22Rv1 (cell line): ENCODE results near the gene SLC14A1.
A peak's percentile ranks its signal among the peaks of the same experiment; 100 is the strongest.

ENCODE experiments used
- H3K27ac ChIP-seq: fragments of 450-650 bp; 2 replicates; pipeline ENCODE4 v1.5.1; 2017
- CTCF ChIP-seq: fragments of 450-650 bp; IDR thresholded peaks from 2 replicates; pipeline ENCODE4 v1.5.1; 2017; ENCODE audit warnings: mild to moderate bottlenecking
- ZFX ChIP-seq: fragments of 450-650 bp; IDR thresholded peaks from 2 replicates; pipeline ENCODE4 v1.6.1; 2017; ENCODE audit warnings: antibody characterized with exemption, borderline replicate concordance

Gene SLC14A1

GRCh38 chr18:45719106-45719505 is 4.9 kb upstream of the SLC14A1 start:
- no peak overlapping the region for H3K27ac ChIP-seq
- TF ChIP-seq CTCF (no peak), ZFX (no peak)

- no peak overlapping the region for H3K27ac ChIP-seq
- TF ChIP-seq CTCF (peak; percentile 86), ZFX (no peak)
Measured at GRCh38 chr18:45722899-45723298, 1.1 kb upstream of the SLC14A1 start.

GRCh38 chr18:45724601-45725000 is 620 bp downstream of the SLC14A1 start:
- no peak for TF ChIP-seq ZFX
- no peak for TF ChIP-seq CTCF
- H3K27ac ChIP-seq: no peak overlapping the region

- TF ChIP-seq ZFX (no peak), CTCF (no peak)
- H3K27ac ChIP-seq: no peak overlapping the region
Measured at GRCh38 chr18:45725336-45725735, 1.4 kb downstream of the SLC14A1 start.

GRCh38 chr18:45726603-45727002 is 2.6 kb downstream of the SLC14A1 start:
- TF ChIP-seq CTCF (no peak), ZFX (no peak)
- H3K27ac ChIP-seq: no peak overlapping the region

- H3K27ac ChIP-seq: no peak overlapping the region
- TF ChIP-seq CTCF (no peak), ZFX (no peak)
Measured at GRCh38 chr18:45727068-45727467, 3.1 kb downstream of the SLC14A1 start.

GRCh38 chr18:45728336-45729010 is 4.5 kb downstream of the SLC14A1 start:
- H3K27ac ChIP-seq: no peak overlapping the region
- TF ChIP-seq CTCF (no peak), ZFX (no peak)
